GM10847 (cell line): ENCODE data around the gene PYURF.

Experiments used
- POLR2A ChIP-seq: IDR thresholded peaks from 2 replicates; pipeline ENCODE4 v1.6.1; 2011; ENCODE audit not compliant: insufficient read length; ENCODE audit errors: extremely low read depth

PYURF gene

GRCh38 chr4:88518911-88519310 lies 4.7 kb downstream of the PYURF start:
- TF ChIP-seq POLR2A = no peak

DNA sequence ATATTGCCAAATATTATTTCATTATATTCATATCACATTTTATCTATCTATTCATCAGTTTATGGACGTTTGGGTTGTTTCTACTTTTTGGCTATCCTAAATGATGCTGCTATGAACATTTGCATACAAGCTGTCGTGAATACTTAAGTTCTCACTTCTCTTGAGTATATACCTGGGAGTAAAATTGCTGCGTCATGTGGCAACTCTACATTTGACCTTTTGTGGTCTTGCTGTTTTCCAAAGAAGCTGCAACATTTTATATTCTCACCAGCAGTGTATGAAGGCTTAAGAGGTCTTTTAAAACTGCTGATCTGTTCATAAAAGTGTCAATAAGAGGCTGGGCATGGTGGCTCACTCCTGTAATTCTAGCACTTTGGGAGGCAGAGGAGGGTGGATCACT lies 5.8 kb downstream of the PYURF start:
- no peak for TF ChIP-seq POLR2A

DNA sequence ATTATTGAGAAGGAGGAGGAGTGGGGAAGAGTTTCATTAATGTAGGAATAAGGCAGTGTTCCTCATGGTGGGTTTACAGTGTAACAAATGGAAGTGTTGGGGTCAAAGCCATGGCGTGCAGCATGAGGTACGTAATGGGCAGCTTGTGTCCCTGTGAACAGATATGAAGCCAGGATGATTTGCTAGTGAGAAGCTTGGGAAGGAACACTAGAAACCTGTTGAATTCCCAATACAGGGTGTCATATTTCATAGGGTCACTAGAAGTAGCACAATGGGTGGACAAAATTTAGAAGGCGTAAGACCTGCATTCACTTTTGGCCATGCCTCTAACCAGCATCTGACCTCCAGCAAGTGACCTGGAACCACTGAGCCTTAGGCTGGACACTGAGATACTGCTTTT lies 6.8 kb downstream of the PYURF start:
- no peak for TF ChIP-seq POLR2A

DNA sequence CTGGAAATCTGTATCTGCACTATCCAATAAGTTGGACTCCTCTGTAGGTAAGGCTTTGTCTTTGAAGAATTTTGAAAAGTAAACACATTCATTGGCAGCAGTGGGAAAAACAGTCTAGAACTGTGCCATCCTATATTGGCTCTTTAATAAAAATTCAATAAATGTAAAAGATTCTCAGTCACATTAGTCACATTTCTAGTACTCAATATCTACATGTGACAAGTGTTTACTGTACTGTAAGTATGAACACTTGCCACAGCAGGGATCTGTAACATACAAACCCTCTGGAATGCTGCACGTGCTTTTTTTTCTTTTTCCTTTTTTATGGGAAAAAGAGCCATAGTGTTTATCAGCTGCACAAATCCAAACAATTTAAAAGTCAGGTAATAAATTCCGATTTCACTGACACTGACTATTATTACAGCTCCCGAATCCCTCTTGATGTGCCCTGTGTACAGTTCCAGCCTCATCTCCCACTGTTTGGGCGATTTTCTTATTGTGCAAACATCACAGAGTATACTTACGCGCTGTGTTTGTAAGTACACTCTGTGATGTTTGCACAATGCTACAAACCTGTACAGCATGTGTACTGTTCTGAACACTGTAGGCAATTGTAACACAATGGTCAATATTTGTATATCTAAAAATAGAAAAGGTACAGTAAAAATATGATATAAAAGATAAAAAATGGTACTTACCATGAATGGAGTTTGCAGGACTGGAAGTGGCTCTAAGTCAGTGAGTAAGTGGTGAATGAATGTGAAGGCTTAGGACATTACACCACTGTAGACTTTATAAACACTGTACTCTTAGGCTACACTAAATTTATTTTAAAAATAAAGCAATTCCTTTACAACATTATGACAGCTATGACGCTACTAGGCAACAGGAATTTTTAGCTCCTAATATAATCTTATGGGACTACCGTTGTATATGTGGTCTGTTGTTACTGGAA lies 8.7 kb downstream of the PYURF start:
- TF ChIP-seq POLR2A = no peak

DNA sequence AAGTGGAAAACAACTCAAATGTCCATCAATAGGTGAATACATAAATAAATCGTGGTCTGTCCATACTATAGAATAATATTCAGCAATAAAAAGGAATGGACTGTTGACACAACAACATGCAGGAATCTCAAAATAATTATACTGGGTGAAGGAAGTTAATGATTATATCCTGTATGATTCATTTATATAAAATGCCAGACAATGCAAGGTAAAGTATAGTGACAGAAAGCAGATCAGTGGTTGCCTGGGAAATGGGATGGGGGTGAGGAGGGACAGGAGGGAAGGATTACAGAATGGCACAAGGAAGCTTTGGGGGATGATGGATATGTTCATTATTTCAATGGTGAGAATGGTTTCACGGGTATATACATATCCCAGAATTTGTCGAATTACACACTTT lies 12.3 kb downstream of the PYURF start:
- TF ChIP-seq POLR2A = no peak

DNA sequence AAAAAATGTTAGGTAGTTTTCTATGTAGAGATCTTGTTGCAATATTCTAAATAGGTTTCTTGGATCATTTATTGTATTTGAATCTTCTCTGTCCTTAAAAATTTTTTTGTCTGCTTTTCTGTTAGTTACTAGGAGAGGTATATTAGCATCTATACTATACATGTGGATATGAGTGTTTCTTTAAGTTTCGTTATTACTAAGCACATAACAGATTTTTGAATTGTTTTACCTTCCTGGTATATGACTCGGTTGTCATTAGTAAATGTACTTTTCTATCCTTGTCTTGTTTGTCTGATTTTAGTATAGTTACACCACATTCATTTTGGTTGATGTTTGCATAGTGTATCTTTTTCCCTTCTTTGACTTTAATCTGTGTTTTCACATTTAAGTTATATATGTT lies 20.2 kb downstream of the PYURF start:
- TF ChIP-seq POLR2A = no peak

GRCh38 chr4:88497859-88498409 lies 25.6 kb downstream of the PYURF start:
- no peak for TF ChIP-seq POLR2A

- no peak for TF ChIP-seq POLR2A
These were observed 34.3 kb downstream of the PYURF start for GRCh38 chr4:88489100-88489761.

GRCh38 chr4:88481537-88481936 lies 42.0 kb downstream of the PYURF start:
- TF ChIP-seq POLR2A = no peak

DNA sequence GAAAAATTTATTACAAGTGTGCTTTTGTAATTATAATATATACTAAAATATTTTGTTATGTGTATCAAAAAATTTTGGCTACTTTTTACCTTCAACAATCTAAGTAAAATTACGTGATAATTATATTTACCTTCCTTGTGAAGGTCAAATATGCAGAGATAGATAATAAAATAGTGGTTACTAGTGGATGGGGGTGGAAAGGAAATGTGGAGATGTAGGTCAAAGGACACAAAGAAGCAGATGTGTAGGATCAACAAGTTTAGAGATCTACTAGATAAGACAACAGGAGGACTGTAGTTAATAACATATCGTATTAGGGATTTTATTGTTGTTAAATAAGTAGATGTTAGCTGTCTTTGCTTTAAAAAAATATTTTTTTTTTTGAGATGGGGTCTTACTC lies 45.3 kb downstream of the PYURF start:
- TF ChIP-seq POLR2A = no peak

DNA sequence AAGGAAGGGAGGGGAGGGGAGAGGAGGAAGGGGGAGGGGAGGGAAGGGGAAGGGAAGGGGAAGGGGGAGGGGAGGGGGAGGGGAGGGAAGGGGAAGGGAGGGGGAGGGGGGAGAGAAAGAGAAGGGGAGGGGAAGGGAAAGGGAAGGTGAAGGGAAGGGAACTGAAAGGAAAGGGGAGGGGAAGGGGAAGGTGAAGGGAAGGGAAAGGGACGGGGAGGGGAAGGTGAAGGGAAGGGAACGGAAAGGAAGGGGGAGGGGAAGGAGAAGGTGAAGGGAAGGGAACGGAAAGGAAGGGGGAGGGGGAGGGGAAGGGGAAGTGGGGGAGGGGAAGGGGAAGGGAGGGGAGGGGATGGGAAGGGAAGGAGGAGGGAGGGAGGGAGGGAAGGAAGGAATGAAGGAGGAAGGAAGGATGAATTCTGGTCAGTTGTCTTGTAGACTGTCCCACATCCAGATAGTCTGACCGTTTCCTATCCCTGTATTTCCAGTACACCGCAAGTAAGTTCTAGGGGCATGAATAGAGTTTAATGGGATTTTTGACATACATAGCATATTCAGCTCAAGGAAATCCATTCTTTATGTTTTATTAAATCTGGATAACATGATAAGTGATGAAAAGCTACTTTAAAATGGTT lies 46.2 kb downstream of the PYURF start:
- TF ChIP-seq POLR2A = no peak
